AG08396 (cell line): ENCODE measurements around the gene ZNF24.

Experiments
- DNase-seq: peaks from one replicate; pipeline ENCODE4 v3.0.0; 2012; ENCODE audit warnings: low spot score, mixed read lengths

The ZNF24 gene

DNA sequence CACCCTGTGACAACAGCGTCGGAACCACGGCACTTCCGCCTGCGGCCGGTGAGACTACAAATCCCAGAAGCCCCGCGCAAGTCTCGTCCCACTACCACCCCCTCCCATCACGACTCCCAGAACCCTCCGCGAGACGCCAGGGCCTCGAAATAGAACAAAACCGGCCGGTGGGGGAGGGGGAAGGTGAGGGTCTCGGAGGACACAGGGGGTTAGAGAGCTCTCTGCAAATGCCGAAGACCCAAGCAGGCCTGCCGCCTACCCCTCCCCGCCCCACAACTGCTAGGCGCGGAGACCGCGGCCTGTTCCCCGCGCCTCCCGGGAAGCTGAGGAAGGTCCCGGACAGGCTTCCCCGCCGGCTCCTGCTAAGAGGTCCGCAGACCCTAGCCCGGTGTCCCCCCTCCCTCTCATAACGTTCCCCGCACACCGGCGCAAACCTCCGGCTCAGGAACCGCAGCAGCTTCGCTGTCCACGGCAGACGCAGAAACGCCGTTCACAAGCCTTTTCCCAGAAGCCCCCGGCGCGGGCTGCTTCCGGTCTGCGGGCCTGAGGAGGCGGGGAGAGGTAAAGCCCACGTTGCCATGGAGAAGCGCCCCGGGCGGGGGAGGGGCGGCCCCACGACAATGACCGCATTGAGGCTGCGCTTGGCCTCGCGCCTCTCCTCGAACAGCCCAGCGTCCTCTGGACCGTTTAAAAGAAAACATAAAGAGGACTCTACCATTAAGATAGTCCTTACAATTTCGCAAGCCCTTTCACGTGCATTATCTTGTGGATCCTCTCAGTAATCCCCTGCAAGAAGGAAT, at the start of gene ZNF24:
Gene ZNF24, minus strand, starts transcription at position 485 of the 800 bp plus-strand sequence. CDS start 3,770 bp downstream, outside the sequence.
- DNase-seq = peak; percentile 95

DNA sequence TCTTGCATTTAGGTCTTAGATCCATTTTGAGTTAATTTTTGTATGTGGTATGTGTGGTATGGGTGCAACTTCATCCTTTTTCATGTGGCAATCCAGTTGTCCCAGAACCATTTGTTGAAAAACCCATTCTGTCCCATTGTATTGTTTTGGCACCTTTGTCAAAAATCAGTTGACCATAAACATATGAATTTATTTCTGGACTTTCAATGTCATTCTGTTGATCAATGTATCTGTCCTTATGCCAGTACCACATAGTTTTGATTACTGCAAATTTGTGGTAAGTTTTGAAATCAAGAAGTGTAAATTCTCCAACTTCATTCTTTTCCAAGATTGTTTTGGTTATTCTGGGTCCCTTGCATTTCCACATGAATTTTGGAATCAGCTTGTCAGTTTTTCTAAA, 49.5 kb upstream of the ZNF24 start:
- no peak for DNase-seq

DNA sequence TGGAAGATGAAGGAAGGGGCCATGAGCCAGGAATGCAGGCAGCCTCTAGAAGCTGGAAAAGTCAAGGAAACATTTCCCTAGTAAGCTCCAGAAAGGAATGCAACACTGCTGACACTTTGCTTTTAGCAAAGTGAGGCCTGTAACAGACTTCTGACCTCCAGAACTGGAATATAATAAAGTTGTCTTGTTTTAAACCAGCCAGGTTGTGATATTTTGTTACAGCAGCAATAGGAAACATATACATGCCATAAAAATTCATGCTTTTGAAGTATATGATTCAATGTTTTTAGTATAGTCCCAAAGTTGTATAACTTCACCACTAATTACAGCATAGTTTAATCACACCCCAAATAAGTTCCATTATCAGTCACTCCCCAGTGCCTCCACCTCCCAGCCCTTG, 48.2 kb upstream of the ZNF24 start:
- no peak for DNase-seq

DNA sequence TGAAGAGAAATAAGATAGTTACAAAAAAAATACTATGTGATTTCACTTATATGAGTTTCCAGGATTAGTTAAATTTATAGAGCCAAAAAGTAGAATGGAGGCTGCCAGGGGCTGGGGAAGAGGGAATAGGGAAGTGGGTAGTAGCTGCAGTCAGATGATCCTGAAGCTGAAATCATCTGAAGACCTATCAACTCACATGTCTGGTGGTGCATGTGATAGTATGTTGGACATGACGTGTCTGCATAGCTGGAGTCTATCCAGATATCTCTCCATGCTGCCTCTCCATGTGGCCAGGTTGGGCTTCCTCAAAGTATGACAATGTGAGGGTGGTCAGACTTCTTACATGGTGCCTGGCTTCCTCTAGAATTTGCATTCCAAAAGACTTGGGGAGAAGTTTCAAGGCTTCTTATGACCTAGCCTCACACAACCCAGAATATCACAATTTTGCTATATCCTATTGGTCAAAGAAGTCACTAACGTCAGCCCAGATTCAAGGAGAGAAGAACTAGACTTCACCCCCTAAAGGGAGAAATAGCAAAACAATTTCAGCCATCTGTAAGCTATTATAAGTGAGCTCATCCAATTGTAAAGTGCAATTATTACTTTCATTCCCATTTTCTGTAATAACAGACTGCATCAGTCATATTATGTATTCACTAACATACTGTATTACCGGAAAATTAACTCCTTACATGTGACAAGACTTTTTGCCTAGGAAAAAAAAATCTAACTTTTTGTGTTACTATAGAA, 46.9 kb upstream of the ZNF24 start:
- DNase-seq = no peak

DNA sequence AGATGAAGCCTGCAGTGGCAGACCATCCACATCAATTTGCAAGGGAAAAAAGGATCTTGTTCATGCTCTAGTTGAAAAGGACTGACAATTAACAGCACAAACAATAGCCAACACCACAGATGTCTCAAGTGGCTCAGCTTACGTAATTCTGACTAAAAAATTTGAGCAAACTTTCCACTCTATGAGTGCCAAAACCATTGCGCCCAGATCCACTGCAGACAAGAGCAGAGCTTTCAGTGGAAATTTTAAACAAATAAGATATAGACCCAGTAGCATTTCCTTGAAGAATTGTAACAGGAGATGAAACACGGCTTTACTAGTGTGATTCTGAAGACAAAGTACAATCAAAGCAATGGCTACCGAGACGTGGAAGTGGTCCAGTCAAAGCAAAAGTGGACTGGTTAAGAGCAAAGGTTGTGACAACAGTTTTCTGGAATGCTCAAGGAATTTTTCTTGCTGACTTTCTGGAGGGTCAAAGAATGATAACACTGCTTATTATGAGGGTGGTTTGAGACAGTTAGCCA, 44.9 kb upstream of the ZNF24 start:
- DNase-seq = peak; percentile 24

DNA sequence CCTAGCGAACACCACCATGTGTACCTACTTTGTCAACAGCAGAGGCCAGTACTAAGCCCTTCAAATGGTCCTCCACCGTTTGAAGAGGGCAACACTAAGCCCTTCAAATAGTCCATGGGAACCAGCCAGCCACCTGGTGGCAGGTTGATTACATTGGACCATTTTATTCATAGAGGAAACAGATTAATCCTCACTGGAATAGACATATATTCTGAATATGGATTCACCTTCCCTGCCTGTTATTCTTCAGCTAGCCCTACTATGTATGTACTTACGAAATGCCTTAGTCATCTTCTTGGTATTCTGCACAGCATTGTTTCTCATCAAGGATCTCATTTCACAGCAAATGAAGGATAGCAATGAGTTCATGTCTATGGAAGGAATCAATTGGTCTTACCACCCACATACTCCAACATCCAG, 42.9 kb upstream of the ZNF24 start:
- no peak for DNase-seq

DNA sequence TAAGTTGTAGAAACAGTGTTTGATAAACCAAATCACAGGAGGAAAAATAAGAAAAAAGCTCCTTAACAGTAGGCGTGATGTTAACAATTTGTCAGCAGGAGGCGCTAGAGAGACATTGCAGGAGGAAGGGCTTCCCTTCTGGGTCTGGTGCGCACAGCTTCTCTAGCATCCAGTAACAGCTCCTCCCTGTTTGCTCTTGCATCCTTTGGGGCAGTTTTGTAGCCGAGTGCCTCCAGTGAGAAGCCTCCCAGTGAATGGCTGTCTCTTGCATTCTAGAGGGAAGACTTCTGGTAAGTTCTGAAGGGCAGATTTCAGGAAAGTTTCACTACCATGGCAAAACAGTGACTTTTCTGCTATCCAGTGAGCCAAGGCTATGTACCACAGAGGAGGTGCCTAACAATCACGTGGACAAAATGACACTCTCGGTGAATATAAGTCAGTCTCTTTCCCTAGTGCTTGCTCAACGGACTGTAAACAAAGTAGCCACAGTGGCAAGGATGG, 42.4 kb upstream of the ZNF24 start:
- DNase-seq = peak; percentile 79

DNA sequence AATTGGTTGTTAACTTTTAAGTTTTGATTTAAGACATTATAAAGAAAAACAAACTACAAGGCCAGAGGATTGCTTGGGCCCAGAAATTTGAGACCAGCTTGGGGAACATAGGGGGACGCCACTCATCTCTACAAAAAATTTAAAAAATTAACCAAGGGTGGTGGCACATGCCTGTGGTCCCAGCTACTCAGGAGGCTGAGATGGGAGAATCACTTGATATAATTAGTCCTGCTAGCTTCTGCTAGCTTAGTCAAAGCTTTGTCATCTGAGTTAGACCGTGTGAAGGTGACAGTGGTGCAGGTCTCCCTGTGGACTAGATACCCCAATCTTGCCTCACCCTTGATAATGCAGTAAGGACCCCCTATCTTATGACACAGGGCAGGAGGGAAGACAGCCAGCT, 38.9 kb upstream of the ZNF24 start:
- DNase-seq = no peak

DNA sequence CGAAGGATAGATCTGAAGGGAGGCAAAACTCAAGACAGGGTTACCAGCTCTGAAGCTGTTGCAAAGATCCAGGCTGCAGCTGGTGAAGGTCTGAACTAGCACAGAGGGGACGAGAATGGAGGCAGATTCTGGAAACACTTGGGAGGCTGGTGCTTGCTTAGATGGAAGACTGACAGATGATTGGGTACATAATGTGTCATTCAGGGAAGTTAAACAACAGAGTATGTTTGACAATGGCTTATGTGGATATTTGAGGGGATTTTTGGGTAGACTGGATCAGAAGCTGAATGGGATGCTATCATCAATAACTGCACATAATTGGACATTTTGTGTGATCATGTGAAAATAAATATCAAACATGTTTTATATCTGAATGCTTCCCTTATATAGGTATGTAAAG, 35.2 kb upstream of the ZNF24 start:
- DNase-seq = no peak

DNA sequence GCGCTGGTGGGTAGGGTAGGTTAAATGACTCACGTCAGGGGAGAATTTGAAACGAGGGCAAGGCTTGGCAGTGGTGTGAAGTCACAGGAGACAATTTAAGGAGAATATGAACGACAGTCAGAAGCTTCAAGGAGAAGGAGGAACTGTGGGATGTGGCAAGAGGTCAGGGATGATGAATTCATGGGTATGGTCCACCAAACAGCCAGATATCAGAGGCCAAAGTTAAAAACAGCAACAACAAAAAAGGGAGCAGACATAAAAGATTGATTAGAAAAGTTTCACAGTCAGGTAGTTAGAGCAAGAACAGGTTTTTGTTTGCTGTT, 34.3 kb upstream of the ZNF24 start:
- no peak for DNase-seq

DNA sequence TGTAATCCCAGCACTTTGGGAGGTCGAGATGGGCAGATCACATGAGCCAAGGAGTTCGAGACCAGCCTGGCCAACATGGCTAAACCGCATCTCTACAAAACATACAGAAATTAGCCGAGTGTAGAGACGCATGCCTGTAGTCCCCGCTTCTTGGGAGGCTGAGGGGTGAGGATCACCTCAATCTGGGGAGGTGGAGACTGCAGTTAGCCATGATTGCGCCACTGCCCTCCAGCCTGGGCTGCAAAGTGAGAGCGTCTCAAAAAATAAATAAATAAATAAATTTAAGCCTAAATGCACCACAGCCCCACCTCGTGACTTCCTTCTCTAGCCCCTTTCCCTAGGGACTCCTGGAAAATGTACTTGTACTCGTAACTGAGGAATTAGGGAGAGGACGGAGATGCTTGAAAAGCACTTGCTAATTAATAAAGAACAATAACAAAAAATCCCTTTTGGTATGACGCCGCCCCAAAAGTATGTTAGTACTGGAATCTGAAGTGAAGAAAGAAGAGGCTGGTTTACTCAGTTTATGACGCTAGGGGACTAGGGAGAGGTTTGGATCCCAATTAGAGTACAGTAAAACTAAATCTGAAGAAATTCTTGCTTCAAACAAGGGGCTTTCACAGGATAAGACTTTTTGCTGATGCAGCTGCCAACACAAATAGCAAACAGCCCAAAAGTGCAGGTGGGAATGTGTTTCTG, 33.8 kb upstream of the ZNF24 start:
- DNase-seq = peak; percentile 36

DNA sequence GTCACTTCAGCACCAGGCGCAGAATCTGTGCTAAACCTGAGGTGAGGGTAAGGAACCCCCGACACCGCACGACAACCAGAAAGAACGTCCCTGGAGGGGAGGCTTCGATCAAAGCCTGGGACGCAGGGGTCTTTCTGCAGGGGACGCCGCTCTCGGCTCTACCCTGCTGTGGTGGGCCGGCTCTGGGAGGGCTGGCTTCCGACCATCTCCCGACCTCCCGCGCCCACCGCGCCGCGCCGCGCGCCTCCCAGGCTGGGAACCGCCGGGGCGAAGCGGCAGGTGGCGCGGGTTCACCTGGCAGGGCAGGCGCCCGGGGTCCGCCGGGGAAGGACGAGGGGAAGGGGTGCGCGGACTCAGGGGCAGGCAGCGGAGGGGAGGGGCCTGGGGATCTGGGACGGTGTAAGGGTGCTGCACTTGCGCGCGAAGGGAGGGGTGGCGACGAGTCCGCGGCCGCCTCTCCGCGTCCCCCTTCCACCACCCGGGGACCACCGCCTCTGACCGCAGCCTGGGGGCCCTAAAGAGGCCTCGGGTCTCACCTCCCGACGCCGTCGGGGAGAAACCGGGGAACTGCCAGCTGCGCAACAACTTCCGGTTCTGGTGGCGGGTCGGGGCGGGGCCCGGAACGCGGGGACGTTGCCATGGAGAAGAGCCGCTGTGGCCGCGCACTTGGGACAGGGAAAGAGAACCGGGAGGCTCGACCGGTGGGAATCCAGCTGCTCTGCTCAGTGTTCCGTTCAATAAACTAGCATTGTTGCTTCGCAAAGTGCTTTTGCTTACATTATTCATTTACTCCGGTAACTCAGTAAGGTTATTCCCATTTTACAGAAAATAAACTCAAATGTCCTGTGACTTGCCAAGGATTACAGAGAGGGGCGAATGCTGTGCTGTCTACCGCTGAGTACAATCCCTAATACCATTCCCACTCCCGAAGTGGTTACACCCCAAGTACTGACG, 32.8 kb upstream of the ZNF24 start, which contains the start of gene ZNF396:
Gene ZNF396, minus strand, starts transcription at position 596 of the 954 bp plus-strand sequence. CDS start 3,045 bp downstream, outside the sequence.
- peak; percentile 89 for DNase-seq

DNA sequence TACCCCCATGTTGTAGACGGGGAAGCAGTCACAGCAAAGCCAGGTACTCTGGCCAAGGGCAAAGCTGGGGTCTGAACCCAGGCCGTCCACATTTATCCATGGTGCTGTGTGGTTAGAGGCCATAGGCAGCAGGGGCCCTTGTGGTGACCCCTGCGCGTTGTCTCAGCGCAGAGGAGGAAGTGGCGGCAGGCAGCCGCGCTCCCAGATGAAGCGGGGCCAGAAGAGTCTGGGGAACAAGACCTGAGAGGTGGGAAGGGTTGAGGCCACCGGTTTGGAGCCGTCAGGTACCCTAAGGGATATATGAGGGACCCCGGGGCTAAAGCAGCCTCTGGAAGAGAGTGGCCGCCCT, 32.1 kb upstream of the ZNF24 start:
- no peak for DNase-seq

DNA sequence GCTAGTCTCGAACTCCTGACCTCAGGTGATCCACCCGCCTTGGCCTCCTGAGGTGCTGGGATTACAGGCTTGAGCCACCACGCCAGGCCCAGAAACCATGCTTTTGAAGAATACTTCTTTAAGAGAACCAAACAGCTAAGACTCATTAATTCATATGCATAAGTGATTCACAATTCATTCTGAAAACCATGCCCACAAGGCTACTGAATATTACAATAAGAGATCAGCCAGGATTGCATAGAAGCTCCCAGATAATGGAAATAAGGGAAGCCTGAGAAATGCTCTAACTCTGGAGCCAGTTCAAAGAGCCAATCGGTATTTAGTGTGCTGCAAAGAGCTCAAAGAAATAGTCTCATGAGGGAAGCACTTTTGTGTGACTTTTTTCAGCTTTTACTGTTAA, 30.5 kb upstream of the ZNF24 start:
- no peak for DNase-seq

DNA sequence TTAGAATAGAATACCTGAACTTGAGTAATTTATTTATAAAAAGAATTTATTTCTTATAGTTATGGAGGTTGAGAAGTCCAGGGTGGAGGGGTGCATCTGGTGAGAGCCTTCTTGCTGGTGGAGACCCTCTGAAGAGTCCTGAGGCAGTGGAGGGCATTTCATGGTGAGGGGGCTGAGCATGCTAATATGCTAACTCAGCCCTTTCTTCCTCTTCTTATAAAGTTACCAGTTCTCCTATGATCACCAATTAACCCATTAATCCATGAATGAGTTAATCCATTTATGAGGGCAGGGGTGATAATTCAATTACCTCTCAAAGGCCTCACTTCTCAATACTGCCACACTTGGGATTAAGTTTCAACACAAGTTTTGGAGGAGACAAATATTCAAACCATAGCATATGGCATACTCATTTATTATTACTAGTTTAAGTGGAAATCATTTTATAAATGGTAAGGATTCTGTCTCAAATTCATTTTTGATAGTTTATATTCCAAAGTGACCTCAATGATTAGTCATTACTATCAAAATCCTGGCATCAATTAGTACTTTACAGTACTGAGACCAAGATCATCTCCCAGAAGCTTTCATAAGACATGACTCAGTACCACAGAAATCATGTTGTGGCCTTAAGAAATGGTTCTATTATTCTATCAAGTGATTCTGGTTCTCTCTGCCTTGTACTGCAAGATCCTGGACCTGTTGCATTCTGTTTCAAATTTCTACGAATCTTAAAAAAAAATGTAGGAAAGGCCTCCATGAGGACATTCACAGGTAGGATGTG, 27.4 kb upstream of the ZNF24 start:
- peak; percentile 79 for DNase-seq

DNA sequence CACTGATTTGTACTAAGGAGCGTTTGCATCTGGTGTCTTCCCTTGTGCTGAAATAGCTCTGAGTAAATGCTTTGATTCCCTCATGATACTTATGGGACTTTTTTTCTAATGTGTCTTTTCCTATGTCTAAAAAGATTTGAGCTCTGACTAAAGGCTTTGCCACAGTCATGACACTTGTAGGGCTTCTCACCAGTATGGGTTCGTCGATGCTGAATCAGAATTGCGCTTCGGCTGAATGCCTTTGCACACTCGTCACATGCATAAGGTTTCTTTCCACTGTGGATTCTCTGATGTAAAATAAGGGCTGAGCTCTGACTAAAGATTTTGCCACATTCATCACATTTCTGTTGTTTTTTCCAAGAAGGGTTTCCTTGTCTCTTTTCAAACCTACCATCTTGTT, 24.9 kb upstream of the ZNF24 start:
- DNase-seq = no peak

DNA sequence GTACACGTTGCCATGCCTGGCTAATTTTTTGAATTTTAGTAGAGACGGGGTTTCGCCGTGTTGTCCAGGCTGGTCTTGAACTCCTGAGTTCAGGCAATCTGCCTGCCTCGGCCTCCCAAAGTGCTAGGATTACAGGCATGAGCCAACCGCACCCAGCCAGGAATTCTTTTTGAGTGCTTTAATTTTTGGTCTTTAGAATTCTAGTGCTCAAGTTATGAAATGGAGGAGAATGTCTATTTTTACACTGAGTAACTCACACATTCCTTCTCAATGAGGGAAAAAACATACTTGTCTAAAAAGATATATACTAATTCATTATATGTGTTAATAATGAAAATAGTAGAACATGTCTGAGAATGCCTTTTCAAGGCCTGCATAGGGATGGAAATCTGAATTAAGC, 24.4 kb upstream of the ZNF24 start:
- DNase-seq = no peak

DNA sequence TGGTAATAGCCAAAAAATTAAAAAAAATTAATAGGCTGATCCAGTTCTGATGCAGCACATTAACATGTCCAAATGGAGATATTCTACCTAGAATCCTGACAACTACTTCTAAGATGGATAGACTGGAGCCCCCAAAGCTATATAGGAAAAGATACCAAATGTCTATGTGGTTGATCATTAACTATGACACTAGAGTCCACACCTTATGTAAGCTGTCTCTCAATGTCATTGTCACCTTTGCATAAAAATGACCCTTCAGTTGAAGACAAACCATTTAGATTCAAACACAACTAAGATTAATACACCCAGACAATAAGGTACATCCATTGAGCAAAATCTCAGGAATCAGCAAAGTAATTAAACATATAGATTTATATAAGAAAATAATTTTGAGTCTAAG, 18.3 kb upstream of the ZNF24 start:
- no peak for DNase-seq

DNA sequence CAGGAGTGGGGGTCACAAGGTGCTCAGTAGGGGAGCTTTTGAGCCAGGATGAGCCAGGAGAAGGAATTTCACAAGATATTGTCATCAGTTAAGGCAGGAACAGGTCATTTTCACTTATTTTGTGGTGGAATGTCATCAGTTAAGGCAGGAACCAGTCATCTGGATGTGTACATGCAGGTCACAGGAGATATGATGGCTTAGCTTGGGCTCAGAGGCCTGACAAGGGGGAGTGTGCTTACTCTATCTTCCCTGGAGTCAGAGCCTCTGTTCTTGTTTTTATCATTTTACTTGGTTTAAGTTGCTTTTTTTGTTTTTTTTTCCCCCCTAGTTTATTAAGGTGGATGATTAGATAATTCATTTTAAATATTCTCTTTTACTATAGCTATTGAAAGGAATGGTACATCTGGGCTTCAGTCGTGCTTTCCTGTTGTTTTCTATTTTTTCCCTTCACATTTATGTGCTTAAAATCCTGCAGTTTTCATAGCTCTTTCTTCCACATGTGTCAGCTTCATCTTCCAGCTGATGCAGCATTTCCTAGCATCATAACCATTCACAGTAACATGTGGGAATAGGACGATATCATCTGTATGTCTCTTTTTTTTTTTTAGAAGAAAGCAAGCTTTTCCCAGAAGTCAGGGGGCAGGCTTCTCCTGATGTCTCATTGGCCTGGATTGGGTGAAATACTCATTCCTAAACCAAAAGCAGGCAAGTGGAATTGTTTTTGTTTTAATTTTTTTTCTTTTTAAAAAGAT, 17.5 kb upstream of the ZNF24 start:
- DNase-seq = no peak

DNA sequence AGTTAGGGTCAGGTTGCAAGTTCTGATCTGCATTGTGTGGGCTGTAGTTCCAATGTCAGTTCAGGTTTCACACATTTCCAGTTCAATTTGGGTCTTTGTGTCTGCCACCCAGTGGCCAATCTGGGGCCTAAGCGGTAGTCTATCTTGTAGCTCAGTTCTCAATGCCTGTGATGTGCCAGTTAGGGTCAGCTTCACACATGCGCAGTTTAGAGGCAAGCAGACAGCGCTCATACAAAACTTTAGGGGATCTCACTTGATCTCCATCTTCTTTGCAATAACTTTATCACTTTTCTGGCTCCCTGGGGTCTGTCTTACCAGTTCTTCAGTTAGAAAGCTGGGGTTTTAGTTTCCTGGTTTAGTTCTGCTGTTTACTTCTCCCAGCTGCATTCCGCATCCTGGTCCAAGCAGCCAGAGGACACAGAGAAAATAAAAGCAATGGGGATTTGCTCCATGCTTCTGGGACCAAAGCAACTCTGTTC, 11.0 kb upstream of the ZNF24 start:
- peak; percentile 84 for DNase-seq
